Stomach smooth muscle (tissue), 2 donors: ENCODE data around the gene THBS4.
"Not testable (repeated sequence)": the region's sequence is repeated elsewhere in the genome, so short reads cannot be mapped to it uniquely, and the experiment has no call there.

Experiments
- H3K27ac ChIP-seq: one replicate; pipeline ENCODE4 v1.7.0; 2013; ENCODE audit warnings: mild to moderate bottlenecking, low read length, inconsistent platforms
- H3K27me3 ChIP-seq, 2 donors: one replicate each; pipeline ENCODE4 v1.7.0; 2013; ENCODE audit warnings: low read length in 2 of 2; ENCODE audit not compliant: insufficient read depth in 2 of 2, control insufficient read depth in 1 of 2
- H3K36me3 ChIP-seq, 2 donors: one replicate each; pipeline ENCODE4 v1.7.0; 2013; ENCODE audit warnings: low read length in 2 of 2; ENCODE audit not compliant: control insufficient read depth in 2 of 2, insufficient read depth in 2 of 2
- H3K4me1 ChIP-seq: one replicate; pipeline ENCODE4 v1.7.0; 2013; ENCODE audit warnings: low read length; ENCODE audit not compliant: control insufficient read depth, insufficient read depth
- H3K4me3 ChIP-seq, 2 donors: one replicate each; pipeline ENCODE4 v1.7.0; 2013; ENCODE audit warnings: low read length in 2 of 2
- H3K9ac ChIP-seq, 2 donors: one replicate each; pipeline ENCODE4 v1.7.0; 2013; ENCODE audit warnings: low read length in 2 of 2, mild to moderate bottlenecking in 1 of 2
- H3K9me3 ChIP-seq, 2 donors: one replicate each; pipeline ENCODE4 v1.7.0; 2013; ENCODE audit warnings: low read length in 2 of 2; ENCODE audit not compliant: control insufficient read depth in 2 of 2
- donor health status: healthy.
- donor health status: Pancreatic carcinoma.

THBS4 gene

DNA sequence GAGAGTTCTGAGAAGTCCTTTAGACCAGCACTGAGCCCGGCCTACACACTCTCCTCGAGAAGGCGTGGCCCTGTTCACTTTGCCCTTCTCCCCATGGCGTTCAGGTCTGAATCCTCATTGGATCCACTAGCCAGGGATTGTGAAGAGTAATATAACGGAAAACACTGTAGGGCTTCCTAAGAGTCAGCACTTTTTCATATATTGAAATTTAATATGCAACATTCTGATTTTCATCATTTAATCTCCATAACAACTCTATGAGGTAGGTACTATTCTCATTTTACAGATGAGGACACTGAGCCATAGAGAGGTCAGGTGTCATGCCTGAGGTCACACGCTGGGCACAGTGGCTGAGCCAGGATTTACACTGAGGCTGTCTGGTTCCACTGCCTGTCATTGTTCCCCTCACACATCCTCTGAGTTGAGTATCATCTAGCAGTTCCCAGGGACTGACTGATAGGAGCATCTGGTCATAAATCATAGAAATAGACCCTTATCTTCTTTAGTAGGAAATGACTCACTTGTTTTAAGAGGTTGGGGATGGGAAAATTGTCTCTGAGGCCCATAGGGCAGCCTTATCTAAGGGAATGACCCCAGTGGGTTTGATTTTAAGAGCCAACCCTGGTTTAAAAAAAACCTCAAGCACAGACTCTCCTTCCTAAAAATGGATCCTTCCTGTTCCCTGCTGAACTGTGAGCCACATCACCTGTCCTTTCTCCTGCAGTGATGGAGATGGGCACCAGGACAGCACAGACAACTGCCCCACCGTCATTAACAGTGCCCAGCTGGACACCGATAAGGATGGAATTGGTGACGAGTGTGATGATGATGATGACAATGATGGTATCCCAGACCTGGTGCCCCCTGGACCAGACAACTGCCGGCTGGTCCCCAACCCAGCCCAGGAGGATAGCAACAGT, 41.2 kb downstream of the THBS4 start:
- no peak overlapping the region for H3K9ac ChIP-seq
- no peaks in the 10 kb centered on the region for H3K9me3 ChIP-seq
- peaks cover 2 to 4% of the 10 kb centered on the region in 2 donors for H3K36me3 ChIP-seq
- no peaks in the 10 kb centered on the region for H3K27me3 ChIP-seq
- H3K27ac ChIP-seq: no peak overlapping the region
- H3K4me3 ChIP-seq: no peak overlapping the region
- H3K4me1 ChIP-seq: no peaks in the 10 kb centered on the region

DNA sequence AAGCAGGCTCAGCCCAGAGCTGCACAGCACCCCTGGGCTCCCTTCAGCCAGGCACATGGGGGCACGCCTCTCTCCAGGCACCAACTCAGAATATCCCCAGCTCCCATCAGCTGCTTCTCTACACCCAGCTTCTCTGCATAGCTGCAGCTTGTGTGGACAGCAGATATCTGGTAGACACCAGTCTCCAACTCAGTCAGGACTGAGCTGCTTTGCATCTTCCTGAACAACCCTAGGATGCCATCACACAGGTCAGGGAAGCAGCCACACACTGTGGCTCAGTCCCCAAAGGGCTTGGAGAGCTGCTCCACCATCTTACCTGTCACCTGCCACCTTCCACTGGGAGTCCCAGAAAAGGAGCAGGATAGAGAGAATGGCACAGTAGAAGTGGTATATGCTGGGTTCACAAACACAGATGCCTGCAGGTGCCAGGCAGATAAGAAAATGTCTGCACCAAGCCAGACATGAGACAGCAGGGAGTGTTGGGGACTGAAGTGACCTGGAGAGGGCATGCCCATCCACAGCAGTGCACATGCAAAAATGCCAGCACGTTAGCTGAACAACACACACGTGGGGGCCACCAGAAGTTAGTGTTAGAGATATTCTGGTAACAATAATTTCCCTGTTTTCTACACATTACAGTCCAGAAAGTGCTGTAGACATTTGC, 42.0 kb downstream of the THBS4 start:
- peaks cover 0 to 2% of the 10 kb centered on the region in 2 donors for H3K36me3 ChIP-seq

DNA sequence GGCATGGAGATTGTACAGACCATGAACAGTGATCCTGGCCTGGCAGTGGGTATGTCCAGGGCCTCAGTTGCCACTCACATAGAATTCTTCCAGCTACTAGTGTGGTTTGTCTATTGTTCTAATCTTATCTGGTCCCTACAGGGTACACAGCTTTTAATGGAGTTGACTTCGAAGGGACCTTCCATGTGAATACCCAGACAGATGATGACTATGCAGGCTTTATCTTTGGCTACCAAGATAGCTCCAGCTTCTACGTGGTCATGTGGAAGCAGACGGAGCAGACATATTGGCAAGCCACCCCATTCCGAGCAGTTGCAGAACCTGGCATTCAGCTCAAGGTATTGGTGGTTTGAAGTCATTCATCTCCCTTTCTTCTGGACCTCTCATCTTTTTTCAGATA, 43.8 kb downstream of the THBS4 start:
- Histone ChIP-seq H3K27ac (no peak overlapping the region), H3K36me3 (peaks cover 0 to 2% of the 10 kb centered on the region in 2 donors), H3K4me3 (no peak overlapping the region), H3K4me1 (peaks cover 3% of the 10 kb centered on the region), H3K27me3 (no peaks in the 10 kb centered on the region), H3K9me3 (no peaks in the 10 kb centered on the region), H3K9ac (no peak overlapping the region)

More for the DNA sequence above, 42.0 kb downstream of the THBS4 start:
- Histone ChIP-seq H3K4me3 (no peak overlapping the region), H3K27me3 (no peaks in the 10 kb centered on the region), H3K9me3 (no peaks in the 10 kb centered on the region), H3K9ac (no peak overlapping the region), H3K4me1 (no peaks in the 10 kb centered on the region), H3K27ac (no peak overlapping the region)

DNA sequence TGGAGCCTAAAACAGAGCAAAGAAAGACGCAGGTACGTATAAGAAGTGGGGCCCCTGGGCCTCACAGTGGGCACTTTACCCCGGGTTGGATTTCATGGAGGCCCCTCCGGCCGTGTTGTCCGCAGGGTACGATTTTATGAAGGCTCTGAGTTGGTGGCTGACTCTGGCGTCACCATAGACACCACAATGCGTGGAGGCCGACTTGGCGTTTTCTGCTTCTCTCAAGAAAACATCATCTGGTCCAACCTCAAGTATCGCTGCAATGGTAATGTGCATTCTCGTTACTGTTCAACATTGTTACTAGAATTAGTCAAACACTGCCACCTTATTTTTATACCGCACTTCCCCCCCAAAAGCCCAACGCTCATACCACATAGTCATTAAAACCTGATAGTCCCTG, 47.1 kb downstream of the THBS4 start:
- Histone ChIP-seq H3K27me3 (no peaks in the 10 kb centered on the region), H3K9me3 (no peaks in the 10 kb centered on the region), H3K9ac (no peak overlapping the region), H3K4me1 (peaks cover 3% of the 10 kb centered on the region), H3K27ac (no peak overlapping the region), H3K36me3 (peaks cover 0 to 2% of the 10 kb centered on the region in 2 donors), H3K4me3 (no peak overlapping the region)

DNA sequence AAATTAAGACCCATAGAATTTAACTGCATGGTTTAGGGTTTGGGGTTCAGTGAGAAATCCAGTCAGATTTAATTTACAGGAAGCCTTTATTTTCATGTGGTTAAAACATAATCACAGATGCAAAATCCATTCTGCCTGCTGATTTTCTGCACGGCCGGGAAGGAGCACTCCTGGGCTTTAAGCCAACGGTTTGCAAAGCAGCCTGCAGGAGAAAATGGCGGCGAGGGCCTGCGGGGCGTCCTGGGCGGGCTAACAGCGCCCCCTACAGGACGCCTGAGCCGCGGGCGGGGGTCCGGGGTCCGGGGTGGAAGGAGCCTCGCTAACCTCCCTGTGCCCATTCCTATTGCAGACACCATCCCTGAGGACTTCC, 47.6 kb downstream of the THBS4 start:
- peak overlapping the region in 1 of 2 donors; percentile 59 for H3K4me3 ChIP-seq
- H3K27me3 ChIP-seq: no peaks in the 10 kb centered on the region
- peaks cover 0 to 2% of the 10 kb centered on the region in 2 donors for H3K36me3 ChIP-seq
- H3K4me1 ChIP-seq: peaks cover 3% of the 10 kb centered on the region
- H3K27ac ChIP-seq: peak overlapping the region; percentile 53
- no peak overlapping the region for H3K9ac ChIP-seq
- no peaks in the 10 kb centered on the region for H3K9me3 ChIP-seq

DNA sequence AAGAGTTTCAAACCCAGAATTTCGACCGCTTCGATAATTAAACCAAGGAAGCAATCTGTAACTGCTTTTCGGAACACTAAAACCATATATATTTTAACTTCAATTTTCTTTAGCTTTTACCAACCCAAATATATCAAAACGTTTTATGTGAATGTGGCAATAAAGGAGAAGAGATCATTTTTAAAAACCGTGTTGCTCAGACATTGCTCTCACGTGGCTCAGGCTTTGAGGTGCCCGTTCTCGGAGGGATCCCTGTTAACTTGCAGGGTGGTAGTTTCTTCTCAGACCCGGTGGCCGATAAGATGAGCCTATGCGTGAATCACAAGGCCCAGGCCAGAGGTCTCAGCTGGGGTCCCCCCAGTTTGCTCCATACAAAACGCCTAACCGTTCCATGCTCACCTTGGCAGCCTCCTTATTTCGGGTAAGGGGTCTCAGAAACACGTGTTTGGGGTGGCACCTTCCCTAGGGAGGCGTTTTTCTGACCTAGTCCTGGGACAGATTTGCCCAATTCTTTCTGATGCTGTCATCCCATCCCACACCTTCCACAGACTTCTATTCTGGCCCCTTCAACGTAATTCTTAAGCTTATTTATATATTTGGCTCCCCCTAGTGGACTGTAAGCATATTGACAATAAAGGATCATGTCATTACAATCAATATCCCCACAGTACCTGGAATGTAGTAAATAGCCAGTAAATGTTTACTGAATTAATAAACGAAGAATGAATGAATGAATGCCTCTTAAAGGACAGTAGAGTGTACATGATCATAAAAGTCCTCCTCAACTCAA, 48.1 kb downstream of the THBS4 start:
- Histone ChIP-seq H3K4me3 (peak overlapping the region; percentile 27 to 59), H3K36me3 (peaks cover 0 to 2% of the 10 kb centered on the region in 2 donors), H3K9ac (peak overlapping the region in 1 of 2 donors; percentile 42), H3K27ac (peak overlapping the region; percentile 53), H3K27me3 (no peaks in the 10 kb centered on the region), H3K4me1 (peaks cover 3% of the 10 kb centered on the region), H3K9me3 (no peaks in the 10 kb centered on the region)

DNA sequence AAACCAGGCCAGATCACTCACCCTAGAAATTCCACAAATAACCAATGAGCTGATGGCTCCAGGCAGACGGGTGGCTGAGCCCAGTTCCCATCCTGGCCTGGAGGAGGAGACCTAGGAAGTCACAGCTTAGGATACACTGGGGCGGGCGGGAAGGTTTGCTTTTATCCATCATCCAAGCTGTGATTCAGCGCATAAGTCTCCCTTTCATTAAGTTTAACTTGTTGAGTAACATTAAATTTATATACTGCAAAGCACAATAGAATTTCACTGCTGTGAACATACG, 55.7 kb downstream of the THBS4 start:
- Histone ChIP-seq H3K4me1 (peaks cover 4% of the 10 kb centered on the region), H3K36me3 (no peaks in the 10 kb centered on the region)

DNA sequence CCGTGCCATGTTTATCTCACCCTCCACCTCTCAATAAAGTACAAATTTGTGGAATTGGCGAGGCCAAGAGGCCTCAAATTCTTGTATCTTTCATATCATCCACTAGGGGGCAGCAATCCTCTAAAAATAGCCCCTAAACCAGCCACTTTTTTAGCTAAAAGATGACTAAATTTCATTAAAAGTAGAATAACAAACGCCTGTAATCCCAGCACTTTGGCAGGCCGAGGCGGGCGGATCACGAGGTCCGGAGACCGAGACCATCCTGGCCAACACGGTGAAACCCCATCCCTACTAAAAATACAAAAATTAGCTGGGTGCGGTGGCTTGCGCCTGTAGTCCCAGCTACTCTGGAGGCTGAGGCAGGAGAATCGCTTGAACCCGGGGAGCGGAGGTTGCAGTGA, 56.6 kb downstream of the THBS4 start:
- H3K9me3 ChIP-seq, H3K9ac ChIP-seq, H3K4me1 ChIP-seq, H3K27ac ChIP-seq, H3K36me3 ChIP-seq, H3K4me3 ChIP-seq, H3K27me3 ChIP-seq: not testable (repeated sequence)

More for the DNA sequence above, 55.7 kb downstream of the THBS4 start:
- H3K27ac ChIP-seq: no peak overlapping the region
- no peaks in the 10 kb centered on the region for H3K9me3 ChIP-seq
- no peak overlapping the region for H3K9ac ChIP-seq
- H3K4me3 ChIP-seq: no peak overlapping the region
- no peaks in the 10 kb centered on the region for H3K27me3 ChIP-seq

DNA sequence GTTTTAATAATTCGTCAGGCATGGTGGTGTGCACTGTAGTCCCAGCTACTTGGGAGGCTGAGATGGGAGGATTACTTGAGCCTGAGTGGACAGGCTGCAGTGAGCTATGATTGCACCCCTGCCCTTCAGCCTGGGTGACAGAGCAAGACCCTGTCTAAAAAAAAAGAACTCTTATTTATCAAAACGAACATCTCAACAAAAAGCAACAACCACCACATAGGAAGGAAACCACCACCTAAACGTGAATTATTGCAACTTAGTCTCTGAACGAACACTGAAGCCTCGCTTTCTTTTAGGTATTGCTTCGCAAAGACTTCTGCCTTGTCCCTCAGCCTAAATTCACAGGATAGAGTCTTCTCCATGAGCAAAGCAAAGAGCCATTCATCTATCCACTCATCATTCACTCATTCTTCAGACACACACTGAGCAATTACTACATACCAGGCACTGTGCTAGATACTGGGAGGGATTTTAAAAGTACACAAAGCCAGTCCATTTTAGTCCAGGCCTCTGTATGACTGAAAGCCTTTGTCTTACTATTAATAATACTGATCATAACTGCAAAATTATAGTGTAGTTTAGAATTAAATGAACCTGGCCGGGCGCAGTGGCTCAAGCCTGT, 57.4 kb downstream of the THBS4 start:
- no peaks in the 10 kb centered on the region for H3K36me3 ChIP-seq
- H3K9me3 ChIP-seq: no peaks in the 10 kb centered on the region
- H3K27me3 ChIP-seq: no peaks in the 10 kb centered on the region
- H3K4me3 ChIP-seq: no peak overlapping the region
- no peak overlapping the region for H3K9ac ChIP-seq
- peaks cover 4% of the 10 kb centered on the region for H3K4me1 ChIP-seq
- H3K27ac ChIP-seq: peak overlapping the region; percentile 11

DNA sequence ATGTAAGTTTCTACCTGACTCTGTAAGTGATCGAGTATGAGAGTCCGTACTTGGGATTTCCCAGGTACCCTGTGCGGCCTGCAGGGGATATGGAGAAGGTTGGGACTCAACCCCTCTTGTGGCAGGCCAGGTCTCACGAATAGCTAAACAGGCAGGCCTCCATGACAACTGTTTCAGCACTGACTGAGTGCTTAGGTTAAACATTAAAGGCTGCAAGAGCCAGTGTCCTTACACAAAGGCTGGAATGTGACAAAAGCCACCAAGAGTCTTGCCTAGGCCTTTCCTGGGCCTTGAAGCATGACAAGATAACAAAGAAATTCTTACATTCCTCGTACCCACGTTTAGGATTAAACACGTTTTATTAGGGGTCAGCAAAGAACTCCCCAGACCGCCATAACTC, 58.6 kb downstream of the THBS4 start:
- H3K27me3 ChIP-seq: no peaks in the 10 kb centered on the region
- H3K9me3 ChIP-seq: no peaks in the 10 kb centered on the region
- peaks cover 4% of the 10 kb centered on the region for H3K4me1 ChIP-seq
- H3K9ac ChIP-seq: no peak overlapping the region
- no peaks in the 10 kb centered on the region for H3K36me3 ChIP-seq
- peak overlapping the region; percentile 55 for H3K27ac ChIP-seq
- no peak overlapping the region for H3K4me3 ChIP-seq
